Measurements from ENCODE around the gene IFFO2. TPM values are rescaled to one million over a fixed set of nuclear protein-coding genes. Genes with fewer than 3 reads are reported as not detected.
A peak's percentile ranks its signal among the peaks of the same experiment; 100 is the strongest.

The IFFO2 gene
- total RNA-seq, 1 experiment from 2014 or later: 15.3 TPM

DNA sequence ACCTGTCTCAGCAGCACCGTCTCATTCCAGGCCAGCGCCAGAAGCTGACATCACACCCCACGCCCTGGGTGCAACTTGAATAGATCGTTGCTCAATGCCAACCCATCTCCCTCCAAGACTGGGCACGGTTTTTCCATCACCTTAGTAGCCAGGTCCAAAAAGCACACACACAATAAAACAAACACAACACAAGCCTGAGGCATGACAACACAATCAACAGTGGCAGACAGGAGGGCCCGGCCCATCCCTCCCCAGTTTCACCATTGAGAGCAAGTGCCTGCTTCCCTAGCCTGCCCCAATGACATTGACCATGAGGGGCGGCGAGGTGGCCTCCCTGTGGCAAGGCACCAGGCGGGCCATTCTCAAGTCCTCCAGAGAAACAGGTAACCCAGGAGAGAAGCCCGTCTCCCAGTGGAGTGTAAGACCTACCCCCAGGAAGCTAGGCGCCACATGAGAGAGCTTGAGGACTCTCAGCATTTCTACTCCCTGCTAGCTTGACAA, 2.7 kb downstream of the IFFO2 start:
- peaks cover 80% of the 10 kb centered on the region for H3K4me1 ChIP-seq (replicated peaks)
- H3K27ac ChIP-seq: no peak overlapping the region
- peaks cover 23% of the 10 kb centered on the region for H3K36me3 ChIP-seq
- peaks cover 4% of the 10 kb centered on the region; the same call in 1 of the 2 replicates for H3K9me3 ChIP-seq (replicated peaks)
- DNase-seq (ENCODE audit: low read depth in 1 of 2, low spot score in 2 of 2): no peak
- H3K27me3 ChIP-seq (replicated peaks): no peaks in the 10 kb centered on the region
- no peak overlapping the region for H3K4me3 ChIP-seq

- H3K9me3 ChIP-seq (replicated peaks): peaks cover 4% of the 10 kb centered on the region; the same call in 1 of the 2 replicates
- H3K4me1 ChIP-seq (replicated peaks): peaks cover 77% of the 10 kb centered on the region
- DNase-seq (ENCODE audit: low read depth in 1 of 2, low spot score in 2 of 2): peak in 1 of 2 experiments; percentile 37
- no peak overlapping the region for H3K4me3 ChIP-seq
- H3K27me3 ChIP-seq (replicated peaks): no peaks in the 10 kb centered on the region
- peaks cover 23% of the 10 kb centered on the region for H3K36me3 ChIP-seq
- peak overlapping the region; percentile 92; the same call in 1 of the 2 replicates for H3K27ac ChIP-seq
These were observed 4.6 kb downstream of the IFFO2 start for GRCh38 chr1:18951818-18952391.

DNA sequence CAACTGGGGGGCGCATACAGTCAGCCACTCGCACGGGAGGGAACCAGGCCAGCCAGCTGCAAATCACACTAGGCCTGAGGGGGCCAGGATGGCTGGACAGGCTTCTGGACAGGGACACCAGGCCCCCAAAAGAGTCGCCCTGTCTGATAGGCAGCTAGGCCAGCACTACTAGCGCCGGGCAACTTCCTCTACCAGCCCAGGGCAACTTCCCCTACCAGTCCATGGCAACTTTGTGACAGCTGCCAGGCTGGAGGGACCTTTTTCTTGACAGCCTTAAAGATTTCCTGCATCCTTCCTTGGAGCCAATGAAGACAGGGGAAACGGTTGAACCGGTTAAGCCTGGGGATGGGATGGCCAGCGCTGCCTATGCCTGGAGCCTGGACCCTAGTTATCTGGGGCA, 5.1 kb downstream of the IFFO2 start:
- H3K4me3 ChIP-seq: no peak overlapping the region
- peak overlapping the region; percentile 92; the same call in 1 of the 2 replicates for H3K27ac ChIP-seq

DNA sequence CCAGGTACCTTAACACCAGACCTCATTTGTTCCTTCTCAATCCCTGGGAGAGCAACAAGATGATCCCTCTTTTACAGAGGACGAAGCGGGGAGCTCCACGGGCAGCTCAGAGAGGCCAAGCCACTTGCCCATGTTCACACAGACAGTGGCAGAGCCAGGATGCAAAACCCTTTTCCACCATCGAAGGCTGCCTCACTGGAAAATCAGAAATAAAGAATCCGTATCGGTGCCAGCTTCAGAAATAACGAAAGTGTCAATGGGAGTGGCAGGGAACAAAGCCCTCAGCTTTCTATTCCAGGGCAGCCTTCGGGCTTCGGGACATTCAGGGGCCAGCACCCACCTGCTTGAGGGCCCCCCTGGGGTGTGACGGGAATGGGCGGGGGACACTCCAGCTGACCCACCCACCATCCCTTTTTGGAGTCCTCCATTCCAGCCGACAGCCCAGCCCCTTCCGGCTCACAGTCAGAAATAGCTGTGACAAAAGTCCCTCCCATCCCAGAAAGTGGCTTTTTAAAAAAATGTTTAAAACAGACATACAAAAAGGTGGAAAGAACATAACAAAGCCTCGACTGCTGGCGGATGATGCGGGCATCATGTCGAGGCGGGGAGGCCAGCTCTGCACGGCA, 6.0 kb downstream of the IFFO2 start:
- H3K27ac ChIP-seq: peak overlapping the region; percentile 92
- peak overlapping the region; percentile 24 for H3K4me3 ChIP-seq
- H3K36me3 ChIP-seq: peaks cover 17% of the 10 kb centered on the region
- H3K9me3 ChIP-seq (replicated peaks): peaks cover 2% of the 10 kb centered on the region; the same call in 1 of the 2 replicates
- no peaks in the 10 kb centered on the region for H3K27me3 ChIP-seq (replicated peaks)
- H3K4me1 ChIP-seq (replicated peaks): peaks cover 68% of the 10 kb centered on the region
- DNase-seq (ENCODE audit: low read depth in 1 of 2, low spot score in 2 of 2): peak; percentile 67 to 68

More for the DNA sequence above, 5.1 kb downstream of the IFFO2 start:
- no peak for DNase-seq (ENCODE audit: low read depth in 1 of 2, low spot score in 2 of 2)
- H3K27me3 ChIP-seq (replicated peaks): no peaks in the 10 kb centered on the region
- peaks cover 75% of the 10 kb centered on the region for H3K4me1 ChIP-seq (replicated peaks)
- H3K36me3 ChIP-seq: peaks cover 23% of the 10 kb centered on the region
- peaks cover 4% of the 10 kb centered on the region; the same call in 1 of the 2 replicates for H3K9me3 ChIP-seq (replicated peaks)

- Histone ChIP-seq H3K4me1 (replicated peaks) (peaks cover 61% of the 10 kb centered on the region), H3K36me3 (peaks cover 15% of the 10 kb centered on the region), H3K27me3 (replicated peaks) (no peaks in the 10 kb centered on the region), H3K27ac (peak overlapping the region; percentile 92), H3K9me3 (replicated peaks) (no peaks in the 10 kb centered on the region), H3K4me3 (peak overlapping the region; percentile 24)
- DNase-seq (ENCODE audit: low read depth in 1 of 2, low spot score in 2 of 2): peak; percentile 81 to 84
These were observed 6.6 kb downstream of the IFFO2 start for GRCh38 chr1:18949686-18950400.

- Histone ChIP-seq H3K4me1 (replicated peaks) (peaks cover 54% of the 10 kb centered on the region), H3K9me3 (replicated peaks) (no peaks in the 10 kb centered on the region), H3K27me3 (replicated peaks) (no peaks in the 10 kb centered on the region), H3K27ac (peak overlapping the region; percentile 92), H3K4me3 (peak overlapping the region; percentile 24), H3K36me3 (peaks cover 11% of the 10 kb centered on the region)
- no peak for DNase-seq (ENCODE audit: low read depth in 1 of 2, low spot score in 2 of 2)
These were observed 7.4 kb downstream of the IFFO2 start for GRCh38 chr1:18948913-18949685.

- Histone ChIP-seq H3K4me1 (replicated peaks) (peaks cover 51% of the 10 kb centered on the region), H3K9me3 (replicated peaks) (no peaks in the 10 kb centered on the region), H3K27me3 (replicated peaks) (no peaks in the 10 kb centered on the region), H3K36me3 (peaks cover 9% of the 10 kb centered on the region), H3K4me3 (no peak overlapping the region), H3K27ac (peak overlapping the region; percentile 92)
- DNase-seq (ENCODE audit: low read depth in 1 of 2, low spot score in 2 of 2): peak in 1 of 2 experiments; percentile 36
These were observed 8.2 kb downstream of the IFFO2 start for GRCh38 chr1:18948048-18948912.

DNA sequence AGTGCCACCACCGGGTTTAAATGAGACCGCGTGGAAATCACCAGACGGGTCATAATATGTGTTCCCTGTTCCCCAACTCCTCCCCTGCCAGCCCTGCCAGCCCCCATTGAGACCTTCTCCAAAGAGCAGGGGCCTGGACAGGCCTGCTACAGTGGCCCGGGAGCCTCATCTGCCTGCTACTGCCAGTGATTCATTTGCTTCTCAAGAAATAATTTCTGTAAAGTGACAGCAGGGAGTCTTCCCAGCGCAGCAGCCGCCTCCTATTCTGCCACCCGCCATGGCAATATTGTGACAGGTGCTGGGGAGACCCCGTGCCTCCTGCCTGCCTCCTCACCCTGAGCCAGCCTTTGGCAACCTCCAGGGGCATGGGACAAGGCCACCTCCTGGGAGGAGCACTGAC, 8.9 kb downstream of the IFFO2 start:
- peaks cover 49% of the 10 kb centered on the region for H3K4me1 ChIP-seq (replicated peaks)
- H3K9me3 ChIP-seq (replicated peaks): no peaks in the 10 kb centered on the region
- no peaks in the 10 kb centered on the region for H3K27me3 ChIP-seq (replicated peaks)
- H3K4me3 ChIP-seq: no peak overlapping the region
- no peak for DNase-seq (ENCODE audit: low read depth in 1 of 2, low spot score in 2 of 2)
- H3K36me3 ChIP-seq: peaks cover 7% of the 10 kb centered on the region
- no peak overlapping the region for H3K27ac ChIP-seq

DNA sequence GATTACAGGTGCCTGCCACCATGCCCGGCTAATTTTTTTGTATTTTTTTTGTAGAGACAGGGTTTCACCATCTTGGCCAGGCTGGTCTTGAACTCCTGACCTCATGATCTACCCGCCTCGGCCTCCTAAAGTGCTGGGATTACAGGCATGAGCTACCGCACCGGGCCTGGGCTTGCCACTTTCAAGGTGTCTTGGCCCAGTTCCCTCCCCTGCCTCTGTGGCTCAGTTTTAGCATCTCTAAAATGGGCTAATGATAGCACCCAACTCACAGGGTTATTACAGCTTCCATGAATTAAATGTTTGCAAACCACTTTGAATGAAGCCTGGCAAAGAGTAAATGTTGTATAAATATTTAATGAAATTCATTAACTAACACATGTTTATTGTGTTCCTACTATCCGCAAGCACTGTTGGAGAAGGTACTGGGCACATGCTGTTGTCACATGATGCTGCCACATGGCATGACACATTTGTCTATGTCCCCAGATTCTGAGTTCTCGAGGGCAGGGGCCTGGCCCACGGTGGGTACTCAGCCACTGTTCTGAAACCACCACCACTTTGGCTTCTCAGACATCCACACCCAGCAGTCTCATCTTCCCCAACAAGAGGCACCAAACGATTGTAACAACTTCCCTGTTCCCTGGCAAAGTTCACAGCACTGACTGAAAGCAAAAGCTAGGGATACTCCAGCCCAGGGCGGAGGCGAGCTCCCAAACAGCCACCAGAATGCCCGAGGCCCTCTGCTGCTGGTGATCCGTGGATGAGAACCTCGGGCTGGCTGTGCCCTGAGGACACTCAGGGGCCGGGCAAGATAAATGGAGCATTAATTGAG, 9.7 kb downstream of the IFFO2 start:
- Histone ChIP-seq H3K27ac (no peak overlapping the region), H3K27me3 (replicated peaks) (no peaks in the 10 kb centered on the region), H3K4me3 (no peak overlapping the region), H3K36me3 (0 out of 2 replicates have a peak, but pooled peaks cover 5% of the 10 kb centered on the region), H3K4me1 (replicated peaks) (peaks cover 48% of the 10 kb centered on the region), H3K9me3 (replicated peaks) (no peaks in the 10 kb centered on the region)
- DNase-seq (ENCODE audit: low read depth in 1 of 2, low spot score in 2 of 2): no peak

- Histone ChIP-seq H3K4me1 (replicated peaks) (peaks cover 45% of the 10 kb centered on the region), H3K9me3 (replicated peaks) (no peaks in the 10 kb centered on the region), H3K27ac (no peak overlapping the region), H3K4me3 (no peak overlapping the region), H3K36me3 (0 out of 2 replicates have a peak, but pooled peaks cover 5% of the 10 kb centered on the region), H3K27me3 (replicated peaks) (no peaks in the 10 kb centered on the region)
- DNase-seq (ENCODE audit: low read depth in 1 of 2, low spot score in 2 of 2): no peak
These were observed 11.1 kb downstream of the IFFO2 start for GRCh38 chr1:18945401-18945849.

- H3K27me3 ChIP-seq (replicated peaks): no peaks in the 10 kb centered on the region
- DNase-seq (ENCODE audit: low read depth in 1 of 2, low spot score in 2 of 2): no peak
- H3K36me3 ChIP-seq: 0 out of 2 replicates have a peak, but pooled peaks cover 5% of the 10 kb centered on the region
- H3K27ac ChIP-seq: no peak overlapping the region
- no peak overlapping the region for H3K4me3 ChIP-seq
- no peaks in the 10 kb centered on the region for H3K9me3 ChIP-seq (replicated peaks)
- peaks cover 40% of the 10 kb centered on the region for H3K4me1 ChIP-seq (replicated peaks)
These were observed 11.7 kb downstream of the IFFO2 start for GRCh38 chr1:18944810-18945209.
